ENCODE data around the gene DIRAS1.

DNA sequence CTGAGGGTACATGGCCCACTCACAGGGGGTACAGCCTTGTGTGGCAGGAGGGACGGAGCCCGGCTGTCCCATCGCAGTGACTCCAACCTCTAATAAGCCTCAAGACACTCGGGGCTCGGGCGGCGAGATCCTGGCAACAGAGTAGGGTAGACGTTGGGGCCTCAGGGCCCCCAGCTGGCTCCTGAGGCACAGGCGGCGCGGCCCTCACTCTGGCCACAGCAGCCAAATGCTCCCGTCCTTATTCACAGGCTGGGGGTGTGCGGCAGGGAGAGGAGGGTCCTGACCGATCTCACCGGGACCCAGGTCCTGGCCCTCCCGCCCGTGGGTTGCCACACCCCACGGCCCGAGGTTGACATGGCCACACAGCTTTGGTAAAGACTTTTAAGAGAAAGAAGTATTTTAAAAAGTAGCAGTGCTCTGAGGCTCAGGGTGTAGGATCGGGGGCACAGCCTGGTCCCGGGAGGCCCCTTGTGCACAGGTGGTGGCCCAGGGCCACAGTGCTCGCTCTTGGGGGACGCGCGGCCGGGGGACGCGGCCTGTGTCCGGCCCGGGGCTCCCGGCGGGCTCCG is 11.1 kb upstream of the DIRAS1 start:
- TF ChIP-seq POLR2A (IDR thresholded peaks at IDR 0.05): no peak
- TF ChIP-seq, protein P1, sequence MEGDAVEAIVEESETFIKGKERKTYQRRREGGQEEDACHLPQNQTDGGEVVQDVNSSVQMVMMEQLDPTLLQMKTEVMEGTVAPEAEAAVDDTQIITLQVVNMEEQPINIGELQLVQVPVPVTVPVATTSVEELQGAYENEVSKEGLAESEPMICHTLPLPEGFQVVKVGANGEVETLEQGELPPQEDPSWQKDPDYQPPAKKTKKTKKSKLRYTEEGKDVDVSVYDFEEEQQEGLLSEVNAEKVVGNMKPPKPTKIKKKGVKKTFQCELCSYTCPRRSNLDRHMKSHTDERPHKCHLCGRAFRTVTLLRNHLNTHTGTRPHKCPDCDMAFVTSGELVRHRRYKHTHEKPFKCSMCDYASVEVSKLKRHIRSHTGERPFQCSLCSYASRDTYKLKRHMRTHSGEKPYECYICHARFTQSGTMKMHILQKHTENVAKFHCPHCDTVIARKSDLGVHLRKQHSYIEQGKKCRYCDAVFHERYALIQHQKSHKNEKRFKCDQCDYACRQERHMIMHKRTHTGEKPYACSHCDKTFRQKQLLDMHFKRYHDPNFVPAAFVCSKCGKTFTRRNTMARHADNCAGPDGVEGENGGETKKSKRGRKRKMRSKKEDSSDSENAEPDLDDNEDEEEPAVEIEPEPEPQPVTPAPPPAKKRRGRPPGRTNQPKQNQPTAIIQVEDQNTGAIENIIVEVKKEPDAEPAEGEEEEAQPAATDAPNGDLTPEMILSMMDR (IDR thresholded peaks at IDR 0.05): no peak

Measured in prostate gland (tissue), 2 donors.